Measurements from ENCODE around the gene EML6.

DNA sequence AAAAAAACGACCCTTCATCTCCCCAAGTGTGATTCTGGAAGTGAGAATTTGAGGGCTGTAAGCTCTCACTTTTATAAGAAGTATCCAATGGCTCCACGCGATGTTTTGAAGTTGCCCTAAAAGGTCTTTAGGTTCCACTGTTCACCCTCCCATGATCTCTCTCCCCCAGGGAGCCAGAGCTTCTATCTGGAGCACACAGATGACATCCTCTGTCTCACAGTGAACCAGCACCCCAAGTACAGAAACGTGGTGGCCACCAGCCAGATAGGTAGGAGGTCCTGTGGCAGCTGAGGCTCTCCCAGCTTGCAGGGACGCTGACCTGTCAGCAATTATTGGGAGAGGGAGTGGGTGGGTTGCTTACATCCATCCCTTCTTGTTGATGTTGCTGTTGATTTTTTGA lies 229.0 kb downstream of the EML6 start:
- no peak for TF ChIP-seq POLR2A (IDR thresholded peaks at IDR 0.05)
- TF ChIP-seq, protein P1, sequence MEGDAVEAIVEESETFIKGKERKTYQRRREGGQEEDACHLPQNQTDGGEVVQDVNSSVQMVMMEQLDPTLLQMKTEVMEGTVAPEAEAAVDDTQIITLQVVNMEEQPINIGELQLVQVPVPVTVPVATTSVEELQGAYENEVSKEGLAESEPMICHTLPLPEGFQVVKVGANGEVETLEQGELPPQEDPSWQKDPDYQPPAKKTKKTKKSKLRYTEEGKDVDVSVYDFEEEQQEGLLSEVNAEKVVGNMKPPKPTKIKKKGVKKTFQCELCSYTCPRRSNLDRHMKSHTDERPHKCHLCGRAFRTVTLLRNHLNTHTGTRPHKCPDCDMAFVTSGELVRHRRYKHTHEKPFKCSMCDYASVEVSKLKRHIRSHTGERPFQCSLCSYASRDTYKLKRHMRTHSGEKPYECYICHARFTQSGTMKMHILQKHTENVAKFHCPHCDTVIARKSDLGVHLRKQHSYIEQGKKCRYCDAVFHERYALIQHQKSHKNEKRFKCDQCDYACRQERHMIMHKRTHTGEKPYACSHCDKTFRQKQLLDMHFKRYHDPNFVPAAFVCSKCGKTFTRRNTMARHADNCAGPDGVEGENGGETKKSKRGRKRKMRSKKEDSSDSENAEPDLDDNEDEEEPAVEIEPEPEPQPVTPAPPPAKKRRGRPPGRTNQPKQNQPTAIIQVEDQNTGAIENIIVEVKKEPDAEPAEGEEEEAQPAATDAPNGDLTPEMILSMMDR (IDR thresholded peaks at IDR 0.05): no peak
